RWPE1 (cell line): ENCODE results near the gene IKBKE.

Experiments
- CTCF ChIA-PET: fragments of 350-600 bp; sonication (Branson Sonifier 250); formaldehyde crosslinking; extraction: SDS; loops from one replicate; lab custom pipeline; 2021; lab: Yijun Ruan, JAX
- POLR2A ChIA-PET: fragments of 400-600 bp; formaldehyde crosslinking; extraction: SDS; loops from one replicate; lab custom pipeline; 2020; ENCODE audit warnings: antibody characterized with exemption; ENCODE audit not compliant: low non-redundant PET; lab: Yijun Ruan, JAX
- DNase-seq: peaks from one replicate; pipeline ENCODE4 v3.0.0; 2012; ENCODE audit warnings: low spot score
- H3K27ac ChIP-seq: fragments of 450-650 bp; 2 replicates; pipeline ENCODE4 v1.5.1; 2017
- TF ChIP-seq, protein P1 (sequence below): fragments of 450-650 bp; conservative IDR thresholded peaks from 2 replicates; pipeline ENCODE4 v1.5.1; 2017; ENCODE audit warnings: low read depth, mild to moderate bottlenecking

The IKBKE gene

DNA sequence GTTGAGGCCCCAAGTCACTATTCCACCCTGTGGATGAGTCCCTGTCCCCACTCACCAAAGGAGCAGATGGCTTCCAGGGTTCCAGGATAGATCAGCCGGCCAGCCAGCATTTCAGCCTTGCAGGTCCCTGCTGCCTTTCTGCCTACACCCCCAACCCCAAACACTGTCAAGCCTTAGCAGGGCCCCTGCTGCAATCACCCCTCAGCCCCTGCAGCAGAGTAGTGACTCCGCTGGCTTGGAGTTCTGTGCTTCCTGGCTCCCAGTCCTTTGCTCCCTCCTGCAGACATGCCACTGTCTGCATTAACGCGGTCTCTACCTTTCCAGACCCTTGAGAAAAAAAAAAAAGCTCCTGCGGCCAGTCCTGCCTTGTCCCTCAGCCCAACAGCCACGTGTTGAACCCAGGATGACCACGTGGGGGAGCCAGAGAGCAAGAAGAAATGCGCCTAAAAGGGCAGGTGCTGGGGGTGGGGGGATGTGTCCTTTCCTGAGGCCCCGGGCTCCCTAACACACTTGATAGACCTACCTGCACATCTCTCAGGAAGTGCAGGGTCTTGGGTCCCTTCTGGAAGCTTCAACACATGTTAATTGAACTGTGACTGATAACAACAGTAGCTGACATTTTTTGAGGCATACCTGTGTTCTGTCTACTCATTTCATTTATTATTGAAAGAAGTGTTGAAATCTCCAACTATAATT is 74.4 kb downstream of the IKBKE start:
- POLR2A ChIA-PET: interaction anchor here (0.6 to 0.9 kb wide), 3 partner anchors 12 to 50 kb away, joined by 4 to 6 read pairs (median 4); no protein-coding TSS in a partner anchor
- peak; percentile 89 for DNase-seq
- H3K27ac ChIP-seq: no peak overlapping the region

DNA sequence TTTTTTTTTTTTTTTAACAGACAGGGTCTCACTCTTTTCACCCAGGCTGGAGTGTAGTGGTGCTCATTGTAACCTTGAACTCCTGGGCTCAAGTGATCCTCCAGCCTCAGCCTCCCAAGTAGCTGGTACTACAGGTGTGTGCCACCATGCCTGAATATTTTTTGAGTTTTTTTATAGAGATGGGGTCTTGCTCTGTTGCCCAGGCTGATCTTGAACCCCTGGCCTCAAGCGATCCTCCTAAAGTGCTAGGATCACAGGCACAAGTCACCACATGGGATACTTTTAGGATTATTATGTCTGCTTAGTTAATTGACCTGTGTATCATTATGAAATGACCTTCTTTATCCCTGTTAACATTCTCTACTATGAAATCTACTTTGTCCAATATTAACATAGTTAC is 75.1 kb downstream of the IKBKE start:
- no peak overlapping the region for H3K27ac ChIP-seq
- CTCF ChIA-PET: interaction anchor here (0.5 to 2.9 kb wide), 37 partner anchors 9 to 921 kb away, joined by 3 to 51 read pairs (median 5); partner anchors contain the start of genes EIF2D, IKBKE and RASSF5
- no peak for DNase-seq
- TF ChIP-seq, protein P1, sequence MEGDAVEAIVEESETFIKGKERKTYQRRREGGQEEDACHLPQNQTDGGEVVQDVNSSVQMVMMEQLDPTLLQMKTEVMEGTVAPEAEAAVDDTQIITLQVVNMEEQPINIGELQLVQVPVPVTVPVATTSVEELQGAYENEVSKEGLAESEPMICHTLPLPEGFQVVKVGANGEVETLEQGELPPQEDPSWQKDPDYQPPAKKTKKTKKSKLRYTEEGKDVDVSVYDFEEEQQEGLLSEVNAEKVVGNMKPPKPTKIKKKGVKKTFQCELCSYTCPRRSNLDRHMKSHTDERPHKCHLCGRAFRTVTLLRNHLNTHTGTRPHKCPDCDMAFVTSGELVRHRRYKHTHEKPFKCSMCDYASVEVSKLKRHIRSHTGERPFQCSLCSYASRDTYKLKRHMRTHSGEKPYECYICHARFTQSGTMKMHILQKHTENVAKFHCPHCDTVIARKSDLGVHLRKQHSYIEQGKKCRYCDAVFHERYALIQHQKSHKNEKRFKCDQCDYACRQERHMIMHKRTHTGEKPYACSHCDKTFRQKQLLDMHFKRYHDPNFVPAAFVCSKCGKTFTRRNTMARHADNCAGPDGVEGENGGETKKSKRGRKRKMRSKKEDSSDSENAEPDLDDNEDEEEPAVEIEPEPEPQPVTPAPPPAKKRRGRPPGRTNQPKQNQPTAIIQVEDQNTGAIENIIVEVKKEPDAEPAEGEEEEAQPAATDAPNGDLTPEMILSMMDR: no peak
- POLR2A ChIA-PET: interaction anchor here (0.6 kb wide), 1 partner anchor 13 kb away, joined by 4 read pairs; no protein-coding TSS in a partner anchor

More for the DNA sequence above, 74.4 kb downstream of the IKBKE start:
- TF ChIP-seq, protein P1: peak; percentile 93
- CTCF ChIA-PET: interaction anchor here (0.5 to 2.9 kb wide), 54 partner anchors 9 to 1402 kb away, joined by 3 to 51 read pairs (median 5); partner anchors contain the start of genes EIF2D, IKBKE and RASSF5
